Activated T-helper 1 cell treated with anti-CD3 and anti-CD28 coated beads, Interleukin-12 subunit alpha, Interleukin-12 subunit beta, Interleukin-2, Interleukin-4 antibody, amounts not matched to agents 30 ng/mL and 10 ng/mL and 1 ng/mL, durations not matched to agents 14 hours and 24 hours and 36 hours (primary cell): ENCODE results near the gene BAZ2B. TPM values are rescaled to one million over a fixed set of nuclear protein-coding genes. Genes with fewer than 3 reads are reported as not detected.

Experiments used
- DNase-seq: peaks from one replicate; pipeline ENCODE4 v3.0.0; 2021; ENCODE audit warnings: low spot score
- H3K27ac Mint-ChIP-seq: one replicate; pipeline ENCODE4 v1.8.0; 2021; ENCODE audit warnings: mild to moderate bottlenecking, mixed read lengths
- H3K27me3 Mint-ChIP-seq: one replicate; pipeline ENCODE4 v1.8.0; 2022; ENCODE audit warnings: mild to moderate bottlenecking, moderate library complexity, mixed read lengths; ENCODE audit not compliant: insufficient read depth
- H3K36me3 Mint-ChIP-seq: one replicate; pipeline ENCODE4 v1.8.0; 2021; ENCODE audit warnings: low read depth, mixed read lengths
- H3K4me1 Mint-ChIP-seq: one replicate; pipeline ENCODE4 v1.8.0; 2021; ENCODE audit warnings: low read depth, mixed read lengths
- H3K4me3 Mint-ChIP-seq: one replicate; pipeline ENCODE4 v1.8.0; 2021; ENCODE audit warnings: mild to moderate bottlenecking, moderate library complexity, mixed read lengths
- H3K9me3 Mint-ChIP-seq: one replicate; pipeline ENCODE4 v1.8.0; 2021; ENCODE audit warnings: mixed read lengths
- intact Hi-C: fragments of 100-400 bp; cut with micrococcal nuclease; formaldehyde crosslinking; loops from one replicate; pipeline ENCODE4 v1.15.1; 2024
- total RNA-seq: library from RNA; stranded (reverse); gene quantifications from 2 replicates; pipeline ENCODE4 v1.2.3, GENCODE V29; 2022

Gene BAZ2B
- total RNA-seq, 1 donor from 2014 or later, result 3.9 TPM

GRCh38 chr2:159505196-159505595 is 111.2 kb downstream of the BAZ2B start:
- no peak for DNase-seq
- Mint-ChIP-seq H3K27me3 (no peaks in the 10 kb centered on the region), H3K4me1 (no peaks in the 10 kb centered on the region), H3K27ac (no peak overlapping the region), H3K4me3 (no peak overlapping the region), H3K9me3 (no peaks in the 10 kb centered on the region), H3K36me3 (peaks cover under 1% of the 10 kb centered on the region)
- intact Hi-C loops, result no loop called here

- no peak overlapping the region for H3K27ac Mint-ChIP-seq
- intact Hi-C loops, result no loop called here
- H3K27me3 Mint-ChIP-seq, result no peaks in the 10 kb centered on the region
- H3K4me1 Mint-ChIP-seq, result peaks cover 11% of the 10 kb centered on the region
- H3K36me3 Mint-ChIP-seq, result peaks cover 4% of the 10 kb centered on the region
- no peaks in the 10 kb centered on the region for H3K9me3 Mint-ChIP-seq
- DNase-seq, result no peak
- H3K4me3 Mint-ChIP-seq, result no peak overlapping the region
Measured at GRCh38 chr2:159501743-159502142, 114.6 kb downstream of the BAZ2B start.

- intact Hi-C loops, result no loop called here
- Mint-ChIP-seq H3K9me3 (no peaks in the 10 kb centered on the region), H3K27ac (no peak overlapping the region)
Measured at GRCh38 chr2:159497847-159498246, 118.5 kb downstream of the BAZ2B start.

GRCh38 chr2:159497256-159497655 is 119.1 kb downstream of the BAZ2B start:
- Mint-ChIP-seq H3K27me3 (no peaks in the 10 kb centered on the region), H3K27ac (no peak overlapping the region), H3K4me3 (no peak overlapping the region), H3K9me3 (no peaks in the 10 kb centered on the region), H3K36me3 (peaks cover 4% of the 10 kb centered on the region), H3K4me1 (peaks cover 11% of the 10 kb centered on the region)
- no peak for DNase-seq
- intact Hi-C loops, result no loop called here

More at GRCh38 chr2:159497847-159498246, 118.5 kb downstream of the BAZ2B start:
- Mint-ChIP-seq H3K4me1 (peaks cover 11% of the 10 kb centered on the region), H3K36me3 (peaks cover 4% of the 10 kb centered on the region), H3K27me3 (no peaks in the 10 kb centered on the region), H3K4me3 (no peak overlapping the region)
- no peak for DNase-seq

- Mint-ChIP-seq H3K4me3 (no peak overlapping the region), H3K36me3 (no peaks in the 10 kb centered on the region), H3K4me1 (no peaks in the 10 kb centered on the region), H3K27ac (no peak overlapping the region), H3K9me3 (no peaks in the 10 kb centered on the region), H3K27me3 (no peaks in the 10 kb centered on the region)
- DNase-seq, result no peak
- intact Hi-C loops, result no loop called here
Measured at GRCh38 chr2:159489476-159489875, 126.9 kb downstream of the BAZ2B start.

GRCh38 chr2:159484532-159484931 is 131.8 kb downstream of the BAZ2B start:
- Mint-ChIP-seq H3K9me3 (no peaks in the 10 kb centered on the region), H3K27ac (no peak overlapping the region), H3K4me1 (no peaks in the 10 kb centered on the region), H3K4me3 (no peak overlapping the region), H3K36me3 (no peaks in the 10 kb centered on the region), H3K27me3 (no peaks in the 10 kb centered on the region)
- intact Hi-C loops, result no loop called here
- DNase-seq, result no peak

- H3K27ac Mint-ChIP-seq, result no peak overlapping the region
- peaks cover 3% of the 10 kb centered on the region for H3K9me3 Mint-ChIP-seq
- H3K4me3 Mint-ChIP-seq, result no peak overlapping the region
- no peak for DNase-seq
- intact Hi-C loops, result no loop called here
- H3K27me3 Mint-ChIP-seq, result no peaks in the 10 kb centered on the region
- H3K4me1 Mint-ChIP-seq, result no peaks in the 10 kb centered on the region
- no peaks in the 10 kb centered on the region for H3K36me3 Mint-ChIP-seq
Measured at GRCh38 chr2:159476329-159476728, 140.0 kb downstream of the BAZ2B start.

GRCh38 chr2:159475793-159476192 is 140.6 kb downstream of the BAZ2B start:
- H3K4me1 Mint-ChIP-seq, result no peaks in the 10 kb centered on the region
- no peak for DNase-seq
- H3K36me3 Mint-ChIP-seq, result no peaks in the 10 kb centered on the region
- no peak overlapping the region for H3K4me3 Mint-ChIP-seq
- no peak overlapping the region for H3K27ac Mint-ChIP-seq
- intact Hi-C loops, result no loop called here
- peaks cover 3% of the 10 kb centered on the region for H3K9me3 Mint-ChIP-seq
- H3K27me3 Mint-ChIP-seq, result no peaks in the 10 kb centered on the region

GRCh38 chr2:159471340-159471739 is 145.0 kb downstream of the BAZ2B start:
- Mint-ChIP-seq H3K9me3 (peaks cover 14% of the 10 kb centered on the region), H3K27ac (no peak overlapping the region), H3K36me3 (no peaks in the 10 kb centered on the region), H3K4me3 (no peak overlapping the region), H3K27me3 (no peaks in the 10 kb centered on the region), H3K4me1 (no peaks in the 10 kb centered on the region)
- intact Hi-C loops, result no loop called here
- no peak for DNase-seq

GRCh38 chr2:159468257-159468656 is 148.1 kb downstream of the BAZ2B start:
- no peaks in the 10 kb centered on the region for H3K36me3 Mint-ChIP-seq
- H3K4me3 Mint-ChIP-seq, result no peak overlapping the region
- intact Hi-C loops, result no loop called here

GRCh38 chr2:159462961-159463360 is 153.4 kb downstream of the BAZ2B start:
- no peak for DNase-seq
- Mint-ChIP-seq H3K9me3 (peaks cover 4% of the 10 kb centered on the region), H3K27me3 (no peaks in the 10 kb centered on the region), H3K4me1 (no peaks in the 10 kb centered on the region), H3K4me3 (no peak overlapping the region), H3K36me3 (no peaks in the 10 kb centered on the region), H3K27ac (no peak overlapping the region)
- intact Hi-C loops, result no loop called here

More at GRCh38 chr2:159468257-159468656, 148.1 kb downstream of the BAZ2B start:
- DNase-seq, result no peak
- H3K27ac Mint-ChIP-seq, result no peak overlapping the region
- H3K9me3 Mint-ChIP-seq, result peaks cover 11% of the 10 kb centered on the region
- no peaks in the 10 kb centered on the region for H3K4me1 Mint-ChIP-seq
- no peaks in the 10 kb centered on the region for H3K27me3 Mint-ChIP-seq

- no peaks in the 10 kb centered on the region for H3K27me3 Mint-ChIP-seq
- intact Hi-C loops, result no loop called here
Measured at GRCh38 chr2:159462201-159462785, 154.1 kb downstream of the BAZ2B start.

GRCh38 chr2:159461076-159461475 is 155.3 kb downstream of the BAZ2B start:
- DNase-seq, result no peak
- Mint-ChIP-seq H3K27ac (no peak overlapping the region), H3K4me1 (no peaks in the 10 kb centered on the region), H3K9me3 (no peaks in the 10 kb centered on the region), H3K36me3 (no peaks in the 10 kb centered on the region), H3K4me3 (no peak overlapping the region), H3K27me3 (no peaks in the 10 kb centered on the region)
- intact Hi-C loops, result no loop called here

More at GRCh38 chr2:159462201-159462785, 154.1 kb downstream of the BAZ2B start:
- Mint-ChIP-seq H3K27ac (no peak overlapping the region), H3K9me3 (no peaks in the 10 kb centered on the region), H3K4me1 (no peaks in the 10 kb centered on the region), H3K4me3 (no peak overlapping the region), H3K36me3 (no peaks in the 10 kb centered on the region)
- no peak for DNase-seq

GRCh38 chr2:159460227-159460626 is 156.1 kb downstream of the BAZ2B start:
- Mint-ChIP-seq H3K4me1 (no peaks in the 10 kb centered on the region), H3K4me3 (no peak overlapping the region), H3K9me3 (no peaks in the 10 kb centered on the region), H3K36me3 (no peaks in the 10 kb centered on the region), H3K27me3 (no peaks in the 10 kb centered on the region), H3K27ac (no peak overlapping the region)
- intact Hi-C loops, result no loop called here
- no peak for DNase-seq
